PC-3 (cell line): ENCODE results near the gene PIEZO1. TPM values are rescaled to one million over a fixed set of nuclear protein-coding genes. Genes with fewer than 3 reads are reported as not detected.

Experiments
- ATAC-seq: fragments of 200-7000 bp; cut with Tn5 transposase; 2 replicates; pipeline ENCODE4 v1.9.1; 2020; ENCODE audit warnings: mild to moderate bottlenecking, moderate library complexity
- BruUV-seq: library from RNA; stranded (reverse); fragments of 400-500 nt; replicated peaks from 2 replicates; lab custom pipeline; 2021; lab: Mats Ljungman, UMichigan
- CTCF ChIA-PET: fragments of 300-600 bp; sonication (Branson Sonifier 250); formaldehyde crosslinking; loops from one replicate; lab custom pipeline; 2022; ENCODE audit warnings: antibody characterized with exemption; lab: Charles Lee
- POLR2A ChIA-PET: fragments of 300-600 bp; sonication (Branson Sonifier 250); formaldehyde crosslinking; loops from one replicate; lab custom pipeline; 2022; ENCODE audit warnings: antibody characterized with exemption; ENCODE audit not compliant: unreplicated experiment; lab: Charles Lee
- DNase-seq: peaks from one replicate; pipeline ENCODE4 v3.0.0-alpha.2; 2015
- H2AFZ ChIP-seq: fragments of 300-600 bp; sonication (generic); 2 replicates; pipeline ENCODE4 v1.6.0; 2016; ENCODE audit warnings: antibody characterized with exemption, low read length
- H3F3A ChIP-seq: fragments of 300-600 bp; sonication (generic); one replicate; pipeline ENCODE4 v1.6.0; 2017; ENCODE audit warnings: antibody characterized with exemption, low read length, control low read depth, mild to moderate bottlenecking; ENCODE audit not compliant: unreplicated experiment
- H3K27ac ChIP-seq: fragments of 300-600 bp; sonication (generic); 2 replicates; pipeline ENCODE4 v1.5.1; 2016; ENCODE audit warnings: mild to moderate bottlenecking, low read length
- H3K27me3 ChIP-seq: fragments of 300-600 bp; sonication (generic); 2 replicates; pipeline ENCODE4 v1.6.1; 2016; ENCODE audit warnings: low read length, mixed read lengths
- H3K36me3 ChIP-seq: fragments of 300-600 bp; sonication (generic); 2 replicates; pipeline ENCODE4 v1.6.1; 2016; ENCODE audit warnings: low read depth, mixed run types, low read length, mixed read lengths
- H3K4me1 ChIP-seq: fragments of 300-600 bp; sonication (generic); 2 replicates; pipeline ENCODE4 v1.5.1; 2016; ENCODE audit warnings: low read length; ENCODE audit not compliant: insufficient read depth
- H3K4me2 ChIP-seq: fragments of 300-600 bp; sonication (generic); 2 replicates; pipeline ENCODE4 v1.6.0; 2016; ENCODE audit warnings: low read length
- H3K4me3 ChIP-seq: fragments of 300-600 bp; sonication (generic); 2 replicates; pipeline ENCODE4 v1.5.1; 2016; ENCODE audit warnings: mild to moderate bottlenecking, low read length, mixed read lengths
- H3K79me2 ChIP-seq: fragments of 300-600 bp; sonication (generic); 2 replicates; pipeline ENCODE4 v1.6.1; 2017; ENCODE audit warnings: low read length, mixed read lengths
- H3K9ac ChIP-seq: fragments of 300-600 bp; sonication (generic); 2 replicates; pipeline ENCODE4 v1.6.0; 2016; ENCODE audit warnings: mild to moderate bottlenecking, low read length
- H3K9me2 ChIP-seq: fragments of 300-600 bp; sonication (generic); replicated peaks from 2 replicates; pipeline ENCODE4 v1.6.1; 2016; ENCODE audit warnings: mixed run types, low read length, mixed read lengths
- H3K9me3 ChIP-seq: fragments of 300-600 bp; sonication (generic); 2 replicates; pipeline ENCODE4 v1.6.1; 2016; ENCODE audit warnings: low read length, mixed read lengths
- H4K20me1 ChIP-seq: fragments of 300-600 bp; sonication (generic); 2 replicates; pipeline ENCODE4 v1.6.1; 2016; ENCODE audit warnings: low read length, mixed read lengths
- CTCF ChIP-seq: fragments of 300-600 bp; sonication (generic); conservative IDR thresholded peaks from 2 replicates; pipeline ENCODE4 v1.5.1; 2017; ENCODE audit warnings: antibody characterized with exemption, low read depth, mild to moderate bottlenecking, low read length
- EZH2 ChIP-seq: fragments of 300-600 bp; sonication (generic); IDR thresholded peaks from one replicate; pipeline ENCODE4 v1.6.1; 2017; ENCODE audit warnings: antibody characterized with exemption, mild to moderate bottlenecking, low read length; ENCODE audit not compliant: unreplicated experiment
- EZH2phosphoT487 ChIP-seq: fragments of 300-600 bp; sonication (generic); IDR thresholded peaks from 2 replicates; pipeline ENCODE4 v1.6.1; 2018; ENCODE audit warnings: mild to moderate bottlenecking, antibody characterized with exemption, low read length, borderline replicate concordance
- intact Hi-C: fragments of 100-400 bp; cut with micrococcal nuclease; formaldehyde crosslinking; loops from 2 replicates; pipeline ENCODE4 v1.9.0; 2023
- total RNA-seq: library from RNA; depleted of rRNA; stranded (reverse); fragments of >200 nt; gene quantifications from 2 replicates; pipeline ENCODE4 v1.2.3, GENCODE V29; 2014

The PIEZO1 gene
- total RNA-seq, 1 experiment from 2014 or later = 180 TPM

- H3K27me3 ChIP-seq = no peaks in the 10 kb centered on the region
- no TSS peak for BruUV-seq
- no peaks in the 10 kb centered on the region for H3K9me3 ChIP-seq
- peak; percentile 73 for ATAC-seq
- TF ChIP-seq EZH2phosphoT487 (no peak), EZH2 (no peak), CTCF (no peak)
- H3K4me1 ChIP-seq = peaks cover 37% of the 10 kb centered on the region
- H3K27ac ChIP-seq = no peak overlapping the region; the same call in 1 of the 2 replicates
- ChIA-PET CTCF (interaction anchor here (0.6 to 0.7 kb wide), 2 partner anchors 21 to 83 kb away, joined by 3 read pairs; no protein-coding TSS in a partner anchor), POLR2A (no interaction called here)
- H4K20me1 ChIP-seq = peaks cover 8% of the 10 kb centered on the region; the same call in 1 of the 2 replicates
- no peaks in the 10 kb centered on the region for H3F3A ChIP-seq
- DNase-seq = peak; percentile 83
- intact Hi-C loops = no loop called here
- no peak overlapping the region for H2AFZ ChIP-seq
- no peak overlapping the region for H3K4me3 ChIP-seq
- peak overlapping the region; percentile 16 for H3K4me2 ChIP-seq
- peaks cover 98% of the 10 kb centered on the region for H3K79me2 ChIP-seq
- H3K9ac ChIP-seq = no peak overlapping the region
- no peaks in the 10 kb centered on the region for H3K9me2 ChIP-seq
- no peaks in the 10 kb centered on the region for H3K36me3 ChIP-seq
These were observed 20.1 kb downstream of the PIEZO1 start for GRCh38 chr16:88764913-88765349.

GRCh38 chr16:88764080-88764479, 20.9 kb downstream of the PIEZO1 start:
- no peak for TF ChIP-seq CTCF
- TF ChIP-seq EZH2 = no peak
- no peak for TF ChIP-seq EZH2phosphoT487
- peaks cover 4% of the 10 kb centered on the region; the same call in 1 of the 2 replicates for H4K20me1 ChIP-seq
- no peak overlapping the region for H3K9ac ChIP-seq
- ATAC-seq (no peak), DNase-seq (no peak)
- BruUV-seq = no TSS peak
- H3K4me2 ChIP-seq = no peak overlapping the region
- no peak overlapping the region for H3K27ac ChIP-seq
- POLR2A ChIA-PET = no interaction called here
- H3K4me1 ChIP-seq = peaks cover 29% of the 10 kb centered on the region
- no peaks in the 10 kb centered on the region for H3F3A ChIP-seq
- H3K36me3 ChIP-seq = no peaks in the 10 kb centered on the region
- CTCF ChIA-PET = no interaction called here
- peaks cover 98% of the 10 kb centered on the region for H3K79me2 ChIP-seq
- H3K9me2 ChIP-seq = no peaks in the 10 kb centered on the region
- no peaks in the 10 kb centered on the region for H3K9me3 ChIP-seq
- H3K4me3 ChIP-seq = no peak overlapping the region
- no peak overlapping the region for H2AFZ ChIP-seq
- H3K27me3 ChIP-seq = no peaks in the 10 kb centered on the region
- intact Hi-C loops = no loop called here

- Histone ChIP-seq H3K9ac (no peak overlapping the region), H3K36me3 (no peaks in the 10 kb centered on the region), H3K27ac (no peak overlapping the region), H3K4me1 (peaks cover 33% of the 10 kb centered on the region), H3K4me2 (no peak overlapping the region), H4K20me1 (peaks cover 9% of the 10 kb centered on the region; the same call in 1 of the 2 replicates), H2AFZ (no peak overlapping the region), H3F3A (no peaks in the 10 kb centered on the region), H3K4me3 (no peak overlapping the region), H3K79me2 (peaks cover 98% of the 10 kb centered on the region), H3K9me2 (no peaks in the 10 kb centered on the region), H3K27me3 (no peaks in the 10 kb centered on the region), H3K9me3 (no peaks in the 10 kb centered on the region)
- no peak for DNase-seq
- intact Hi-C loops = no loop called here
- no peak for ATAC-seq
- CTCF ChIA-PET = interaction anchor here (0.8 kb wide), 1 partner anchor 26 kb away, joined by 4 read pairs; no protein-coding TSS in a partner anchor
- TF ChIP-seq EZH2 = no peak
- no TSS peak for BruUV-seq
- POLR2A ChIA-PET = no interaction called here
These were observed 21.4 kb downstream of the PIEZO1 start for GRCh38 chr16:88763502-88764053.
